Panc1 (cell line): ENCODE measurements around the gene ASTN2. TPM values are rescaled to one million over a fixed set of nuclear protein-coding genes. Genes with fewer than 3 reads are reported as not detected.

ENCODE experiments used
- ATAC-seq: fragments of 200-7000 bp; cut with Tn5 transposase; 2 replicates; pipeline ENCODE4 v1.9.1; 2020; ENCODE audit warnings: mild to moderate bottlenecking, moderate library complexity
- BruUV-seq: library from RNA; stranded (reverse); fragments of 400-500 nt; replicated peaks from 2 replicates; lab custom pipeline; 2021; lab: Mats Ljungman, UMichigan
- CTCF ChIA-PET: fragments of 300-600 bp; sonication (Branson Sonifier 250); formaldehyde crosslinking; loops from one replicate; lab custom pipeline; 2022; ENCODE audit warnings: antibody characterized with exemption; lab: Charles Lee
- POLR2A ChIA-PET: fragments of 300-600 bp; sonication (Branson Sonifier 250); formaldehyde crosslinking; loops from one replicate; lab custom pipeline; 2022; ENCODE audit warnings: antibody characterized with exemption; lab: Charles Lee
- DNase-seq: peaks from one replicate; pipeline ENCODE4 v3.0.0-alpha.2; 2010; ENCODE audit warnings: low read depth, low spot score
- H3K27ac ChIP-seq: 2 replicates; pipeline ENCODE4 v1.5.1; 2011; ENCODE audit warnings: mild to moderate bottlenecking, low read length, inconsistent platforms
- H3K27me3 ChIP-seq: fragments of 200-500 bp; sonication (Bioruptor generic); 2 replicates; pipeline ENCODE4 v1.6.0; 2014; ENCODE audit warnings: low read length, inconsistent platforms; ENCODE audit not compliant: control insufficient read depth, insufficient read depth
- H3K36me3 ChIP-seq: fragments of 200-500 bp; sonication (Bioruptor generic); 2 replicates; pipeline ENCODE4 v1.5.1; 2014; ENCODE audit warnings: inconsistent platforms, mild to moderate bottlenecking, low read length, moderate library complexity; ENCODE audit not compliant: control insufficient read depth, insufficient read depth
- H3K4me1 ChIP-seq: 2 replicates; pipeline ENCODE4 v1.5.1; 2011; ENCODE audit warnings: inconsistent platforms, mild to moderate bottlenecking, low read length, moderate library complexity; ENCODE audit not compliant: control insufficient read depth, insufficient read depth
- H3K4me3 ChIP-seq, 2 experiments: 2 replicates each; pipeline ENCODE4 v1.5.1; 2011 to 2012; ENCODE audit warnings: low read depth in 2 of 2, low read length in 2 of 2, mild to moderate bottlenecking in 2 of 2, inconsistent platforms in 1 of 2, moderate library complexity in 1 of 2
- H3K9me3 ChIP-seq: fragments of 200-500 bp; sonication (Bioruptor generic); 2 replicates; pipeline ENCODE4 v1.5.1; 2014; ENCODE audit warnings: low read depth, mild to moderate bottlenecking, inconsistent platforms, low read length, moderate library complexity; ENCODE audit not compliant: control insufficient read depth, insufficient read depth
- CTCF ChIP-seq: fragments of 450-650 bp; IDR thresholded peaks from 2 replicates; pipeline ENCODE4 v1.5.1; 2017; ENCODE audit warnings: mild to moderate bottlenecking
- POLR2AphosphoS5 ChIP-seq: IDR thresholded peaks from 2 replicates; pipeline ENCODE4 v1.6.1; 2012; ENCODE audit warnings: mild to moderate bottlenecking, low read depth, low read length, moderate library complexity
- REST ChIP-seq, 2 experiments: IDR thresholded peaks; 2 replicates each; pipeline ENCODE4 v1.6.1; 2011 to 2012; ENCODE audit warnings: low read depth in 2 of 2, control low read depth in 1 of 2, low read length in 1 of 2, mild to moderate bottlenecking in 1 of 2, moderate library complexity in 1 of 2; ENCODE audit not compliant: insufficient read depth in 1 of 2
- SIN3A ChIP-seq: IDR thresholded peaks from 2 replicates; pipeline ENCODE4 v1.6.1; 2012; ENCODE audit warnings: low read depth, mild to moderate bottlenecking, low read length, moderate library complexity, borderline replicate concordance; ENCODE audit not compliant: insufficient read depth
- TCF7L2 ChIP-seq: IDR thresholded peaks from 2 replicates; pipeline ENCODE4 v1.6.1; 2011; ENCODE audit warnings: mild to moderate bottlenecking, low read depth, low read length, inconsistent platforms
- in situ Hi-C: cut with HindIII; loops from 2 replicates; pipeline ENCODE4 v1.10.0; 2016; ENCODE audit warnings: low sequenced_read_pairs, low pct_unique_long_range_greater_than_20kb
- intact Hi-C: fragments of 100-400 bp; cut with micrococcal nuclease; formaldehyde crosslinking; loops from one replicate; pipeline ENCODE4 v1.10.0; 2022; ENCODE audit not compliant: unreplicated experiment
- total RNA-seq: library from RNA; stranded (reverse); gene quantifications from one replicate; pipeline ENCODE4 v1.2.1, GENCODE V29; 2021; ENCODE audit not compliant: unreplicated experiment

Gene ASTN2
- total RNA-seq, 1 experiment from 2014 or later = 3.9 TPM

GRCh38 chr9:116461632-116462031 is 953.2 kb downstream of the ASTN2 start:
- CTCF ChIA-PET = no interaction called here
- H3K27ac ChIP-seq = no peak overlapping the region
- no peaks in the 10 kb centered on the region for H3K4me1 ChIP-seq
- H3K9me3 ChIP-seq = no peaks in the 10 kb centered on the region
- TF ChIP-seq CTCF = no peak
- no peak for TF ChIP-seq TCF7L2
- no peak for TF ChIP-seq REST (IDR thresholded peaks at IDR 0.05; ENCODE audit: insufficient read depth in 1 of 2, low read depth in 2 of 2, low read length in 1 of 2)
- TF ChIP-seq SIN3A = no peak
- TF ChIP-seq POLR2AphosphoS5 = no peak
- no TSS peak for BruUV-seq
- no peak overlapping the region for H3K4me3 ChIP-seq
- no peaks in the 10 kb centered on the region for H3K27me3 ChIP-seq
- no peaks in the 10 kb centered on the region for H3K36me3 ChIP-seq
- DNase-seq (no peak), ATAC-seq (no peak)
- POLR2A ChIA-PET = no interaction called here
- in situ Hi-C loops = no loop called here
- intact Hi-C loops = no loop called here

- H3K9me3 ChIP-seq = no peaks in the 10 kb centered on the region
- intact Hi-C loops = no loop called here
- TF ChIP-seq POLR2AphosphoS5 = no peak
- TF ChIP-seq REST (IDR thresholded peaks at IDR 0.05; ENCODE audit: insufficient read depth in 1 of 2, low read depth in 2 of 2, low read length in 1 of 2) = no peak
- no peak for TF ChIP-seq TCF7L2
- no peak overlapping the region for H3K27ac ChIP-seq
- no peak for DNase-seq
- no peak for ATAC-seq
- H3K27me3 ChIP-seq = no peaks in the 10 kb centered on the region
- H3K4me3 ChIP-seq = no peak overlapping the region
- in situ Hi-C loops = no loop called here
- CTCF ChIA-PET = no interaction called here
- POLR2A ChIA-PET = no interaction called here
- H3K4me1 ChIP-seq = no peaks in the 10 kb centered on the region
- no TSS peak for BruUV-seq
- no peaks in the 10 kb centered on the region for H3K36me3 ChIP-seq
Measured at GRCh38 chr9:116460026-116460425, 954.8 kb downstream of the ASTN2 start.
